UCSD-AML1 (cell line): ENCODE measurements around the gene KCNH5.

ENCODE experiments used
- DNase-seq: peaks from one replicate; lab custom pipeline; 2025; ENCODE audit not compliant: unreplicated experiment; lab: John Stamatoyannopoulos, UW

Gene KCNH5

DNA sequence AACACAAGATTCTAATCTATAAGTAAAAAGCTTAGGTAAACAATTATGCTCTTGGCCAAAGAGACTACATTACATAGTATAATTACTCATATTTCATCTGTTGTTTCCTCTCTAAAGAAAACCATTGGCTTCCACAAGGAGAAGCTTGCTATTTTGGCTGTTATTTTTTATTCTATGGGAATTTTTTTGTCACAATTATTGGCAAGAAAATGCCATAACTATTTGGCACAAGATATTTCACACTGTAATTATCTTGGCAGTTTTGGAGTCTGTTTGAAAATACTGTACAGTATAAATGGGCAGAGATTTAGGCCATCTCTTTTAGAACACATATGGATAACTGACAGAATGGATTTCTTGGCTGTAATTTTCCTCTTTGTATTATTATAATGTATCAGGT, 51.2 kb downstream of the KCNH5 start:
- no peak for DNase-seq

DNA sequence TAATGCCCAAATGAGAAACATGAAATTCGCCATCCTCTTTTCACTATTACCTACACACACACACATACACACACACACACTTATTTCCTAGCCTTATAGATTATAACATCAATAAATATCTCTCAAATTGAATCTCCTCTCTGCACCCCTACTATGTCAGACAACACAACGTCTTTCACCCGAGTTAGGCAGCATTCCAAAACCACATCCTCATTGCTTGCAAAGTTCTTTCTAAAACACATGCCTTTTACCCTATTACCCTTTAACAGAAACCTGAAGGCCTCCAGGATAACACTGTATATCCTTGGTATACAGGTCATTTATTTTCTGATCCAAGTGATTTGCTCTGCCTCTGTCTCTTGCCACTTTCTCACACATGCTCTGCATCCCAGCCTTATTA, 56.3 kb downstream of the KCNH5 start:
- no peak for DNase-seq

DNA sequence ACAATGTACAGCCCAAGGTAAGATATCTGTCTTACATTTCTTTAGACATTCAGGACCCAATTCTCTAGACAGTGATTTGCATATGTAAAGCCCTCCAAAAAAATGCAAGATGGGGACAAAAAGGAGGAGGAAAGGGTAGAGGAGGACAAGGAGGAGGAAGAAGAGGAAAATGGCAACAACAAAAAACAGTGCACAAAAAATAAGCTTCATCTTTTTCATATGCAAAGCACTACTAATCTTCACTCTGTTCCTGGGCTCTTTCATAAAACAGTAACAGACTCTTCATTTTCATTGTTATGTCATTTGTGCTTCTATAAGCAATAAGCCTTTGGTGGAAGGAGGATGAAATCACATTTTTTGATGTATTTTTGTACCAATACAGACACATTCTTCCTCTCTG, 61.4 kb downstream of the KCNH5 start:
- no peak for DNase-seq

DNA sequence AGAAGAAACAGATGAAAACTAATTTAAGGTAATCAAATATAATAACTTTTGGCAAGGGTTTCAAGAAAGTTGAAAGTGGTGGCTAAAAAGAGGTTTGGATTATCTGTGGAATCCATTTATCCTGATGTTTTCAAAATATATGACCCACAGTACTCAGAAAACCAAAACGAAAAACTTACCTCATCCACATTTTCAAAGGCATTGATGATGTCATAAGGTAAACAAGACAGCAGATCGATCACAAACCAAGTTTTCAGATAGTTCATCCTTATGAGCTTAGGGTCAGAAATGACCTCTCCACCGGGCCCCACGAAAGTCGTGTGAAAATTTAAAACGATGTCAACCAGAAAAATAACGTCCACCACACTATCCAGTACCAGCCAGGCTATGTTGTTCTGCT, 64.6 kb downstream of the KCNH5 start:
- DNase-seq = no peak

DNA sequence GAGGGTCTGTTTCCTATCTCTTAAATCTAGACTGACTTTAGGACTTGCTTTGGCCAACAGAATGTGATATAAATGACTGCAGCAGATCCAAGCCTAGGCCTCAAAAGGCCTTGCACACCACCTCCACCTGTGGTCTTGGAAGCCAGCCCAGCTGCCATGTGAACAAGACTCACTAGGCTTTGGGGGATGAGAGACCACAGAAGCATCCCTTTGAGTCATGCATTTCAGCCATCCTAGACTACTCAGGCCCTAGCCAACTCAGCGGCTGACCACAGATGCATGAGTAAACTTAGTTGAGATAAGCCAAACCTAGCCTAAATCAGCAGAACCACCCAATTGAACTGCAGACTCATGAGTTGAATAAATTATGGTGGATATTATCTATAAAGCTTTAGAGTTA, 87.7 kb downstream of the KCNH5 start:
- no peak for DNase-seq

DNA sequence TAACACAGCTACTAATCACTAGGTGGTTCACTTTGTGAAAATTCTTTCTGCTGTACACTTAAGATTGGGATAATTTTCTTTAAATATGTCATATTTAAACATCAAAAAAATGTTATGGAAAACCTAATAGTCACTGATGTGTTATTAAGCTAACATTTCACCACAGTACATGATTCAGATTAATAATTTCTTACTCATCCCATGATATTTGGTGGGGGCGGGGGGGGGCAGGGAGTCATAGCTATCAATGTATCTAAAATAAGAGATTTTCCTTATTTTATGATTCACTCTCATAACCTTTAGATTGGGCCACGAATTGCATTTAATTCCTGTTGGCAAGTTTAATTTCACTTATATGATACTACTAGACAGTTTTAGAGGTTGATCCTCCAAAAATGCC, 88.8 kb downstream of the KCNH5 start:
- DNase-seq = no peak

DNA sequence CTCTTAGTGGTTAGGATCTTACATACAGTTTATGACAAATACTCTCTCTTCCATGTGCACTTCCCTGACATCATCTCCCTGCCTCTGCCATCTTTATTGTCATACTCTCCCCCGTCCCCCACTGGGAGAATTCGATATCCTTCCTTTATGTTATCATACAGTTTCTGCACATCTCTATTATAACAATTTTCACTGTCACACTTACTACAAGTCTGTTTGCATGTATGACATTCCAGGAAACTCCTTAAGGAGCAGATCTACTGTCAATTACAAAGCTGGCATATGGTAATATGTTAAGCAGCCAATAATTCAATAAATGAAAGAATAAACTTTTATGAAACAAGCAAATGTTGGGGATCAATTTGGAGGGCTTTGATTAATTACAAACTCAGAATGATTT, 91.1 kb downstream of the KCNH5 start:
- DNase-seq = no peak

DNA sequence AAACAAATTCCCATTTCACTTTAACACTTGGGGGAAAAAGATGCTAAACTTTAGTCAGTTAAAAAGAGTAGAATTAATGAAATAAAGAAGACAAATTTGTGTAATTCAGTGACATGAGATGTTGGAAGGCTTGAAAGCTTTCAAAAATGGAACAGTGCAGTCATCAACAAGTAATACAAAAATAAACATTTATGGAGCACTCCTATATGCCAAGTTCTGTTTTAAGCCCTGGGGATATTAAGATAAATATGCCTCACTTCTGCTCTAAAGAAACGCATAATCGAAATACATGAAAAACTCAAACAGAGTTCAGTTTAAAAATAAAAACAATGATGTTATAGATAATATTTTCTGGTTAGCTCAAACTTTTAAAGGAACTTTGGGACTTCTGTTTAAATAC, 93.0 kb downstream of the KCNH5 start:
- DNase-seq = no peak

DNA sequence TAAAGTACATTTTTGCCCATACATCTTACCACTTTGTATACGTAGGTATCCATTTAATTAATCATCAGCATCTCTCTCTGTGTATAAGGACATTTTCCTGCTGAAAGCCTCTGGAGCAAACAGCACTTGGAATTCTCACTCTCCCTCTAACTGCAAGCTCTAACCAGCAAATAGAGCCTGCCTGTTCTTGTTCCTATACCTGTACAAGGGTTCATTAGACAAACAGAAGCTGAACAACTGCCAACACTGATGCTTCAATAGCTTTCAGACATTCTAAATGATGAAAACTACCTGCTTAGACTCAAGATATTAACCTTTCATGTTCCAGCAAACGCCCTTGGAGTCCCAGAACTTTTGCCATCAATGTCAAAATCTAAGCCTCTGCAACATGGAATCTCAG, 98.0 kb downstream of the KCNH5 start:
- no peak for DNase-seq

DNA sequence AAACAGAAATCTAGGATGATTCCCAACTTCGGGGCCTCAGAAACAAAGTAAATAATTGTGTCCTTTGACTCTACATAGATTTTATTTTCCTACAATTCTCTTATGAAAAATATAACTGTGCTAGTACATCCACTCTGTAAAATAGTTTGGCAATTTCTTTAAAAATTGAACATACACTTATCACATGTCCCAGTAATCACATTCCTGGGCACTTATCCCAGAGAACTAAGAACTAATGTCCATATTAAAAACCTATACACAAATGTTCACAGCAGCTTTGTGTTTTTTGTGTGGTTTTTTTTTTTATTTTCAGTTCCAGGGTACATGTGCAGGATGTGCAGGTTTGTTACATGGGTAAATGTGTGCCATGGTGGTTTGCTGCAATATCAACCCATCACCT, 99.0 kb downstream of the KCNH5 start:
- DNase-seq = no peak

DNA sequence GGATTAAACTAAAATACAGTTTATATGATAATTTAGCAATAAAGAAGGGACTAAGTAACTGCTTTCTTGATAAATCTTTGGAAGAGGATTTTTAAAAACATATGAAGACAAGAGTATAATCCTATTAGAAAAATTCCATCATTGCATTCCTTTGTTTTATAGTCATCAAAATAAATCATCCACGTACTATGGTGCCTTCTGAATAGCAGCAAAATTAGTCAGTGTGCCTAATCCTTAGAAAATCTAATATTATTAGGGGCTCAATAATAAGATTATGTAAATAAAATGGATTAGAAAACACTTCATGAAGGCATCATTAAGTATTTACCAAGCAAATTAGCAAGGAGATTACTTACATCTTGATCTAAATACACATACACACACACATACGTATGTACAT, 102.1 kb downstream of the KCNH5 start:
- DNase-seq = no peak

DNA sequence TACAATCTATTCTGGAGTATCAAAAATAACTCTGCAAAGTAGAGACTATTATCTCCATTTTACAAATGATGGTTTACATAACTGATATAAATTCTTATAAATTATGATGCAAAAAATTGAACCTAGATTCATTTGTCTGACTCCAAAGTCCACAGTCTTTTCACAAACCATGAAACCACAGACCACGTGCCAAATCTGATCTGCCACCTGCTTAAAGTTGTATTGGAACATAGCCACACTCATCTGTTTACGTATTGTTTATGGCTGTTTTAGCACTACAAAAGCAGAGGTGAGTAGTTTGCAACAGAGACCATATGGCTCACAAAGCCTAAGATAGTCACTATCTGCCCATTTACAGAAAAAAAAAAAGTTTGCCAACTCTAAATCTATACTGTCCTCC, 105.3 kb downstream of the KCNH5 start:
- no peak for DNase-seq

DNA sequence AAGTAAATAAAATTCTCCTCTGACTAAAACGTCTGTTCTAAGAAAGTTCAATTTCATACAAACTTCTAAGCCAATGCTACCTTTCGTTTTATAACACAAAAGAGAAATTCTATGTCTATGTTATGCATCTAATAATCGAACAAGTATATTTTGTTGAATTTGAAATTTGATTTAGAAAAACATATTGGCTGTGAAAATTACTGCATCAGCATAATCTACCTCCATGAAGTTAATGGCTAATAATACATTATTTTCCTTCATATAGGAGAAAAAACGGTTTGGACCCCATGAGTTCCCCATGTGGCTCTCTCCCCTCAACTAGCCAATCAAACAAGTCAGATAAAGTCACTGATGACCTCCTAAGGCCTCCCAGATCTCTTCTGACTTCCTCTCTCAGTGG, 106.5 kb downstream of the KCNH5 start:
- DNase-seq = no peak

DNA sequence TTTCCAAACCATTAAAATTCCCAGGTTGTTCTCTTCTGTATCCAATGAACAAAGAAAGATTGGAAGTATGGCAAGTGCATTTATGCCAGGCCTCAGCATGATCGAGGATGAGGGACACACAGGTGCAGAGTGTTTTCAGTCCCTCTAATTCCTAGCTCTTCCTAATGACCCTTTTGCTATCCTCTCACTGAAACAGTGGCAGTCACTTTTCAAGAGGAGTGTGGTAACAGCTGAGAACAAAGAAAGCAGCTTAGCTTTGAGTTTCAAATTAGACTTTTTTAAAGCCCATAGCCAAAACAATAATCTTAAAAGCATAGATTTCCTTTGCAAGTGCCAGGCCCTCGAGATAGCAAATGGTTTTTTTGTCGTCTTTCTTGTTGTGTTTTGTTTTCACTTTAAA, 110.8 kb downstream of the KCNH5 start:
- no peak for DNase-seq

DNA sequence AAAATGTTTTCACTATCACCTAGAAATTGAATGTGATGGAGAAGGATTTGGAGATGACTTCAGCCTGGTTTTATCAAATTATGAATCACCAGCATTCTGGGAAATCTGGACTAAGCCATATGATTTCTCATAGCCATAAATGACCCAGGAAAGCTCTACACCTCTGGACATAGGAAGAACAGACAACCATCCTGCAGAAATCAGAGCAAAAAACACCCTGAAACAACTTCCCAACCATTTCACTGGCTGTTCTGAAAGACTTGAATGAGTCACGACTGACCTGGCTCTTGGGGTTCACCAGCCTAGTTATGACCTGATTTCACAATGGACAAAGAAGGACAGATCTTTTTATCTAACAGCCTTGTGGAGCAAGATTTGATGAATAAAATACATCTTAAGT, 123.8 kb downstream of the KCNH5 start:
- no peak for DNase-seq

DNA sequence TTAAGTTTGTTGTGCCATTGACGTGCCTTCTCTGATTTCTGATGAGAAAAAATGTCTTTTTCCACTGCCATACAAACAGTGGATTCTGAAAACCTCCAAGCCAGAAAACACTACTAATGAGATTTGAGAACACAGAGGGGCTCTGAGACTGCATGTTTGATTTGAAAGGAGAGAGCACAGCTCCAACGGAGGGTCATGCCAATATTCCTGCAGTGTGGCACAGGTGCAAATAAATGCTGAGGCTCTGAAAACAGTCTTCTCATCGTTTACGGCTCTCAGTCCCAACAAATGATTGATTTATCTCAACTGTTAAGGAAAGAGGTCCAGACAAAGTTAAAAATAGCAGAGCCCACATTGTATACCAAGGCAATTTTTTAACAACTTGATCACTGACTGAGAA, 128.7 kb downstream of the KCNH5 start:
- DNase-seq = no peak

DNA sequence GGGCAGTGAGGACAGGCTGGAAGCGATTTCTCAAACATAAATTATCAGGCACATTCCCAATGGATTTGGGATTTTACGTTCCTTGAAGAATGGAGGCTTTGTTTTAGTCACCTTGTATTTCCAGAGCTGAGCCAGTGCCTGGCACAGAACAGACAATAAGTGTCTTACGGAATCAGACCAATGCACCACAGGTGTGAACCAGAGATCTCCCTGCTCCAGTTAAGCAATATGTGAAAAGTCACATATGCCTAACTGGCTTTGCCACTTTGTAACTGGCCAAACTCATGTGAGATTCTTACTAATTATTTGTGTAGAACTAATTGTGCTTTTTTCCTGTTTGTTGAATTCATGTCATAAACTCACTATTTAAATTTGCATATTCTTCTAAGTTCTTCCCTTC, 130.4 kb downstream of the KCNH5 start:
- DNase-seq = no peak

DNA sequence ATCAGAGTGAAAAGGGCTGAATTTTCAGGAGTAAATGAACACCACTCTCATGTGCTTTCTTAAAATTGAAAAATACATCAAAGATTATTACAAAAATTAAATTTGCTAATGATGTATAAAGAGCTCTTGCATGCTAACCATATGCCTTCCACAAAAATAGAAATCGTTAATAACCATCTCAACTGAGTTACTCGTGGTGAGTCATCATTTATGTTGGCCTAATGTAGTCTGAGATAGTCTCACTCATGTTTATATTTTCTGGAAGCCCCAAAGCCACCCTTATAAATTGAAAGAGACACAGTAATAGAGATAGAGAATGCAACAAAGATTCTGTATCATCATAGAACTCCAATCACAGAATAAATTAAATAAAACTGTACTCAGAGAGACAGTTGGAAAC, 131.2 kb downstream of the KCNH5 start:
- DNase-seq = no peak

DNA sequence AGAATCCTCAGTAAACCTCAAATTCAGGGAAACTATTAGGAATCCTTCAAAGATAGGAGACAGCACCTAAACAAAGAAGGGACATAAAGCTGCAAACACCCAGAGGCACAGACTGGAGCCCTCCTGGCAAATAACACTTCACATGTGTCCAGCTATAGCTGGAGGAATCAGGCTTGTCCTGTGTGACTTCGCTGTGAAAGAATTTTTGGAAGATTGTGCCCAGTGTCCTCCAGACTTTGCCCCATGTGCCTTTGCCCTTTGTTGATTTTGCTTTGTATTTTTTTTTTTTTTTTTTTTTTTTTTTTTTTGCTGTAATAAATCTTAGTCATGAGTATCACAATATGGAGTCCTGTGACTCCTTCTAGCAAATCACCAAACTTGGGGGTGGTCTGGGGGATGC, 136.8 kb downstream of the KCNH5 start:
- no peak for DNase-seq

DNA sequence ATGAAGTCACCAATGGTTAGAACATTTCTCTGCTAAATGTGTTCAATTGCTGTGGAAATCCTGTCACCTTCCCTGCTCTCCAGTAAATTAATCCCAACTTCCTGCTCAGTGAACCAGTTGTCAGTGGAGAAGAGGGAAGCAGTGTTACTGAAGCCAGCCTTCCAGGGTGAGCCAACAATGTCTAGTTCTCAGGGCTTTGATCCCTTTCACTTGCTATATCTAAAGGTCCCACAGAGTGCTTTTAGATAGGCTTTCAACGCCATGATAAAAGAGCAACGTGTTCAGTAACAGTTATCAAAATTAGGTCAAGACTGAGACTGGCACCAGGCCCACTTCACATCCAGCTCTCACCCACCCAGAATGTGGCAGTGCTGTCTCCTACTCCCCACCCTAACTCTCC, 139.7 kb downstream of the KCNH5 start:
- no peak for DNase-seq

DNA sequence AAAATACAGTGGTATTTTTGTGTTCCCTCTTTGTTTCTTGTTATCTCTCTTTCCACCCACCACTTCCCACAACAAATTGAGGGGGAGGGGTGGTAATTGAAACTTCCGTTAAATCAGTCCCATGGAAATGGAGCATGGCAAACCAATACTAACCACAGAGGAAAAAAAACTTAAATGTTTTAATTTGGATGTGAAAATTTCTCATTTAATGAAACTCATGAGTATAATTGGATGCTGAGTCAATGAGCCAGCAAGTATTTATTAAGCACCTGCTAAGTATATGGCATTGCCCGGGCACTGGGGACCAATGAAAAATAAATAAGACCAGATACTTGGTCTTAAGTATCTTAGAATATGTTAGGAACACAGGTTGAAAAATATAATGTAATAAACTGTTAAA, 147.5 kb downstream of the KCNH5 start:
- no peak for DNase-seq

DNA sequence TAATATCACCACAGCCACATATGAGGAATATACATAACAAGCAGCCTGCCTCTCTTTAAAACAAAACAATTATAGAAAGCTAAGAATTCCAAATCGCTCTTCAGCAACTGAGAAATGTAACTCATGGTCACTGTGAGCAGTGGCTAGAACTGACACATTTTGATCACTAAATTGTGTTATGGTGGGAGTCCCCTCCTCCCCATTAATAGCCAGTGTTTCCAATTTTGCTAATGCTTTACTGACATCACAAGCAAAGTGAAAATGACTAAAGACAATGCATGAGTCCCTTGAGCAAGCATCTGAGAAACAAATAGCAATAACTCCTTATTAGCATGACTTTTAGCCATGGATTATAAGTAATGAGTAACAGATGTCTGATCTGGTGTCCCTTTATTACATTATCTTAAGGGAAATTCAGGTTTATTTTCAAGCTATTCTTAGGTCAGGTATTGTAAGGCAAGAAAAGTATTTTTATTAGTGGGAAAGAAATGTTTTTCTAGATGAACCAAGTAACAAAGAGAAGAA, 148.3 kb downstream of the KCNH5 start:
- no peak for DNase-seq

DNA sequence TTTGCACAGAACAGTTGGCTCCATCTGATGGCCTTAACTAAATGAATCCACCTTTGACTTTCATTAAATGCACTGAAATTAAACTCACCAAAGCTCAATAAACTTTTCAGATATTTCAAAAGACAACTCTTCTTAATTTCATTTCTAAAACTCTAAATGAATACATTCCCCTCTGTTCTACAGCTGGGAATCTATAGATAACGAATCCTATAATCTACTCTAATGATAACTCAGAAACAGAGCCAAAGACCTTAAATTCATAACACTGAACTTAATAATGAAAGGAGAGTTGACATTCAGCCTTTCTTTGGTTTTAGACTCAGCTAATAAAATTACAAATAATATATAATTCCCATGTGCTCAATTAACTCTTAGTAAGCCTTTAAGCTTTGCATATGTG, 150.5 kb downstream of the KCNH5 start:
- no peak for DNase-seq

DNA sequence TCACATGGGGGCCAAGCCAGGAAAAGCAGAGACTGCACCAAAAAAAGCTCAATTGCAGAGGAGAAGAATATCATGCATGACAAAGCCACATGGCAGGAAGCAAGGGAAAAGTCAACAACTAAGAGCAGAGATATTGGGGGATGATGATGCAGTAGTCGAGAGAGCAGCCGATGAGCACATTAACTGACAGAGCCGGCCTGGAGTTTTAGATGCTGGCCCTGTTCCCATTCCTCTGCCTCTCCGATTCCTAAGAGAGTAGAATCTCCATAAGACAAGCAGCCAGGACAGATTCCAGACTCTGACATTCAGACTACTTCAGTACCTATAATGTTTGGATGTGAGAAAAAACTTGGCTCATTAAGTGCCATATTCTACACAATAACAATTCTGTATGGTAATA, 155.9 kb downstream of the KCNH5 start:
- DNase-seq = no peak
